GM21529 (cell line): Measurements from ENCODE around the gene DALRD3.

Experiments
- ATAC-seq: cut with Tn5 transposase; IDR thresholded peaks from one replicate; pipeline ENCODE4 v1.9.1; 2021; ENCODE audit not compliant: unreplicated experiment

Gene DALRD3

GRCh38 chr3:49006408-49007067, 11.8 kb downstream of the DALRD3 start:
- no peak for ATAC-seq

GRCh38 chr3:49005998-49006397, 12.4 kb downstream of the DALRD3 start:
- no peak for ATAC-seq

- no peak for ATAC-seq
Observed at GRCh38 chr3:49005303-49005680, 13.1 kb downstream of the DALRD3 start.

GRCh38 chr3:49004352-49005302, 13.8 kb downstream of the DALRD3 start:
- ATAC-seq, result no peak

- ATAC-seq, result no peak
Observed at GRCh38 chr3:49001155-49001554, 17.2 kb downstream of the DALRD3 start.

GRCh38 chr3:48999085-48999858, 19.1 kb downstream of the DALRD3 start:
- ATAC-seq, result no peak

- no peak for ATAC-seq
Observed at GRCh38 chr3:48997714-48998637, 20.4 kb downstream of the DALRD3 start.

- no peak for ATAC-seq
Observed at GRCh38 chr3:48997102-48997635, 21.2 kb downstream of the DALRD3 start.

GRCh38 chr3:48996640-48997039, 21.7 kb downstream of the DALRD3 start:
- ATAC-seq, result no peak

- ATAC-seq, result no peak
Observed at GRCh38 chr3:48993834-48994233, 24.5 kb downstream of the DALRD3 start.

GRCh38 chr3:48991851-48992545, 26.4 kb downstream of the DALRD3 start:
- no peak for ATAC-seq

- peak; percentile 13 for ATAC-seq
Observed at GRCh38 chr3:48990636-48991469, 27.5 kb downstream of the DALRD3 start.

GRCh38 chr3:48989796-48990635, 28.4 kb downstream of the DALRD3 start, which contains the start of gene P4HTM:
Gene P4HTM (plus strand): TSS chr3:48990241. CDS start chr3:48990257, 16 bp downstream.
- ATAC-seq, result peak; percentile 55

GRCh38 chr3:48989126-48989795, 29.1 kb downstream of the DALRD3 start:
- no peak for ATAC-seq

- ATAC-seq, result no peak
Observed at GRCh38 chr3:48985831-48986376, 32.5 kb downstream of the DALRD3 start.

GRCh38 chr3:48984663-48985062, 33.7 kb downstream of the DALRD3 start:
- no peak for ATAC-seq

- ATAC-seq, result no peak
Observed at GRCh38 chr3:48983096-48983495, 35.3 kb downstream of the DALRD3 start.
